Common myeloid progenitor, CD34-positive (primary cell): ENCODE data around the gene SLAIN2.

Source experiments
- CTCF ChIA-PET: fragments of 350-600 bp; sonication (Branson Sonifier 250); formaldehyde crosslinking; loops from one replicate; lab custom pipeline; 2021; ENCODE audit warnings: antibody characterized with exemption; lab: Charles Lee
- POLR2A ChIA-PET: fragments of 350-600 bp; sonication (Branson Sonifier 250); formaldehyde crosslinking; loops from one replicate; lab custom pipeline; 2021; ENCODE audit warnings: antibody characterized with exemption; lab: Charles Lee
- DNase-seq, 3 donors: peaks; one replicate each; pipeline versions ENCODE4 v3.0.0 to v3.0.0-alpha.2; 2013
- H3K27ac ChIP-seq, 2 experiments: 1 replicate in 1 of 2; 2 replicates in 1 of 2; pipeline ENCODE4 v1.7.0; 2013; ENCODE audit warnings: inconsistent platforms in 2 of 2, low read length in 2 of 2, mild to moderate bottlenecking in 2 of 2, low read depth in 1 of 2, moderate library complexity in 1 of 2; ENCODE audit not compliant: severe bottlenecking in 2 of 2, insufficient read depth in 1 of 2, poor library complexity in 1 of 2
- H3K27me3 ChIP-seq, 5 experiments: replicated peaks in 2 of 5; 1 replicate in 3 of 5; 2 replicates in 2 of 5; pipeline versions ENCODE4 v1.6.1 to v1.7.0; 2013; ENCODE audit warnings: low read length in 4 of 5, mild to moderate bottlenecking in 2 of 5, moderate library complexity in 2 of 5, inconsistent platforms in 1 of 5; ENCODE audit not compliant: insufficient read depth in 5 of 5, control insufficient read depth in 4 of 5
- H3K36me3 ChIP-seq, 4 experiments: 1 replicate in 2 of 4; 2 replicates in 2 of 4; pipeline versions ENCODE4 v1.6.1 to v1.7.0; 2013; ENCODE audit warnings: low read length in 3 of 4, control low read depth in 1 of 4, mild to moderate bottlenecking in 1 of 4; ENCODE audit not compliant: control insufficient read depth in 4 of 4, insufficient read depth in 4 of 4
- H3K4me1 ChIP-seq, 4 experiments: 1 replicate in 3 of 4; 2 replicates in 1 of 4; pipeline versions ENCODE4 v1.6.1 to v1.7.1; 2013; ENCODE audit warnings: low read length in 3 of 4, mild to moderate bottlenecking in 3 of 4, control low read depth in 1 of 4, inconsistent platforms in 1 of 4, moderate library complexity in 1 of 4; ENCODE audit not compliant: control insufficient read depth in 4 of 4, insufficient read depth in 4 of 4; ENCODE audit errors: control extremely low read depth in 1 of 4
- H3K4me3 ChIP-seq, 7 experiments: 1 replicate in 4 of 7; 2 replicates in 3 of 7; pipeline versions ENCODE4 v1.5.1 to v1.7.0; 2013; ENCODE audit warnings: mild to moderate bottlenecking in 7 of 7, low read length in 6 of 7, moderate library complexity in 6 of 7, inconsistent platforms in 2 of 7, low read depth in 2 of 7, control low read depth in 1 of 7; ENCODE audit not compliant: insufficient read depth in 4 of 7, control insufficient read depth in 1 of 7; ENCODE audit errors: extremely low read depth in 1 of 7
- H3K9me3 ChIP-seq, 5 experiments: 1 replicate in 4 of 5; 2 replicates in 1 of 5; pipeline versions ENCODE4 v1.6.1 to v1.7.1; 2013; ENCODE audit warnings: low read length in 4 of 5, mild to moderate bottlenecking in 2 of 5, inconsistent platforms in 1 of 5, low read depth in 1 of 5, moderate library complexity in 1 of 5; ENCODE audit not compliant: control insufficient read depth in 4 of 5, insufficient read depth in 2 of 5; ENCODE audit errors: control extremely low read depth in 1 of 5
- WGBS: methylation state at CpG from one replicate; pipeline ENCODE4 v1.1.5; 2013; ENCODE audit not compliant: insufficient coverage; 5-methylcytosine and 5-hydroxymethylcytosine counted together

The SLAIN2 gene

DNA sequence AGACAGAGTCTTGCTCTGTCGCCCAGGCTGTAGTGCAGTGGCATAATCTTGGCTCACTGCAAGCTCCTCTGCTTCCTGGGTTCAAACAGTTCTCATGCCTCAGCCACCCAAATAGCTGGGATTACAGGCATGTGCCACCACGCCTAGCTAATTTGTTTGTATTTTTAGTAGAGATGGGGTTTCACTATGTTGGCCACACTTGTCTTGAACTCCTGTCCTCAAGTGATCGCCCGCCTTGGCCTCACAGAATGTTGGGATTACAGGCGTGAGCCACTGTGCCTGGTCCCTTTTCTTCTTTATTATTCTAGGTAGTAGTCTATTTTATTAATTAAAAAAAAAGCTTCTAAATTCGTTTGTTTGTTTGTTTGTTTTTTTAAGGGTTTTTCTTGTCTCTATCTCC is 59.1 kb downstream of the SLAIN2 start:
- Histone ChIP-seq H3K4me3 (no peak overlapping the region), H3K27ac (no peak overlapping the region), H3K27me3 (no peaks in the 10 kb centered on the region), H3K4me1 (no peaks in the 10 kb centered on the region), H3K9me3 (peaks cover 0 to 7% (median 0%) of the 10 kb centered on the region in 5 experiments), H3K36me3 (peaks cover 8 to 29% (median 21%) of the 10 kb centered on the region in 4 experiments)
- POLR2A ChIA-PET: no interaction called here
- no peak for DNase-seq
- CTCF ChIA-PET: interaction anchor here (0.5 to 2.0 kb wide), 4 partner anchors 9 to 280 kb away, joined by 3 to 4 read pairs (median 3); partner anchors contain the start of gene SLAIN2
- WGBS: 100% methylated on average over 1 of the region's 6 CpGs

DNA sequence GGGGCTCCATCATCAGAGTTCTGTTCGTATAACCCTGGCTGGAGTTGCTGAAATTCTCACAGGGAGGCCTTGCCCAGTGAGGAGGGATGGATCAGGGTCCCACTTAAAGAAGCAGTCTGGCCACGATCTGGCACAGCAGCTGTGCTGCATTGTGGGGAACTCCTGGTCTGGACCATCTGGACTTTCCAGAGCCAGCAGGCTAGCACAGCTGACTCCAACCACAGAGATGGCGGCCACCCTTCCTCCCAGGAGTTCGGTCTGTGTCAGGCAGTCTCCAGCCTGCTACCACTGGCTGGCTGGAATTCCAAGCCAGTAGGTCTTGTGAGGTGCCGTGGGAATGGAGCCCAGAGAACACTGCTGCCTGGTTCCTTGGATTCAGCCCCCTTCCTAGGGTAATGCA is 62.0 kb downstream of the SLAIN2 start:
- Histone ChIP-seq H3K4me3 (no peak overlapping the region), H3K27ac (no peak overlapping the region), H3K9me3 (no peaks in the 10 kb centered on the region), H3K36me3 (peaks cover 0 to 14% (median 9%) of the 10 kb centered on the region in 4 experiments), H3K4me1 (no peaks in the 10 kb centered on the region), H3K27me3 (no peaks in the 10 kb centered on the region)
- ChIA-PET POLR2A (no interaction called here), CTCF (no interaction called here)
- no peak for DNase-seq
- WGBS: 100% methylated on average over 5 of the region's 5 CpGs

DNA sequence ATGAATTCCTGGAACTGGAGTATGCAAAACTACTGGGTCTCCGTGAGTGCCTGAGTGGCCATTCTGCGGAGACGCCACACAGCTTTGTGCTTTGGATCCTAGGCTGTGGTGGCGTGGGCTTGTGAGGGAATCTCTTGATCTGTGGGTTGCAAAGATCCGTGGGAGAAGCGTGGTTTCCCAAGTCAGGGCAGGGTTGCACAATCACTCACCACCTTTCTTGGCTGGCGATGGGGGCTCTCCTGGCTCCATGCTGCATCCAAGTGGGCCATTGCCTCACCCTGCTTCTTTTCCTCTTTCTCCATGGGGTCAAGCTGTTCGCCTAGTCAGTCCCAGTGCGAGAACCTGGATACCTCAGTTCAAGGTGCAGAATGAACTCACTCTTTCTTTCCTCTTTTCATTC is 62.5 kb downstream of the SLAIN2 start:
- CTCF ChIA-PET: interaction anchor here (1.4 kb wide), 1 partner anchor 26 kb away, joined by 3 read pairs; no protein-coding TSS in a partner anchor
- Histone ChIP-seq H3K4me1 (no peaks in the 10 kb centered on the region), H3K27ac (no peak overlapping the region)

DNA sequence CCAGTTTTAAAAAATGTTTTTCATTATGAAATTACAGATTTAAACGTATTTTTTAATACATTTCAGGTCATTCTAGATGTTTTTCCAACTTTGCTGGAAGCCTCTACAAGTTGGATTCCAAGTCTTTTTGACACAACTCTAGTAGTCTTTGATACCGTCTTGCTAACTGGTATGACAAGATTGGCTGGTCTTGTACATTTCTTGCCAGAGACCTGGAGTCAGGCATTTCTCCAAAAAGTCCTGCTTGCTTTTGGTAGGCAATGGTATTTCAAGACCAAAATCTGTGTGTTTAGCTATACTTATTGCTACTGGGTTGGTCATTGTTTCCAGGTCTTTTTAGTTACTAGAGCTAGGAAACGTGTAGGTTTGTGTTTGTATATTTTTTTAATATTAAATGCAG is 64.6 kb downstream of the SLAIN2 start:
- no peaks in the 10 kb centered on the region for H3K9me3 ChIP-seq

More for the DNA sequence above, 62.5 kb downstream of the SLAIN2 start:
- no peak overlapping the region for H3K4me3 ChIP-seq
- POLR2A ChIA-PET: no interaction called here
- peaks cover 0 to 14% (median 9%) of the 10 kb centered on the region in 4 experiments for H3K36me3 ChIP-seq
- no peaks in the 10 kb centered on the region for H3K27me3 ChIP-seq
- 91% methylated on average over 9 of the region's 9 CpGs for WGBS
- no peaks in the 10 kb centered on the region for H3K9me3 ChIP-seq
- no peak for DNase-seq

DNA sequence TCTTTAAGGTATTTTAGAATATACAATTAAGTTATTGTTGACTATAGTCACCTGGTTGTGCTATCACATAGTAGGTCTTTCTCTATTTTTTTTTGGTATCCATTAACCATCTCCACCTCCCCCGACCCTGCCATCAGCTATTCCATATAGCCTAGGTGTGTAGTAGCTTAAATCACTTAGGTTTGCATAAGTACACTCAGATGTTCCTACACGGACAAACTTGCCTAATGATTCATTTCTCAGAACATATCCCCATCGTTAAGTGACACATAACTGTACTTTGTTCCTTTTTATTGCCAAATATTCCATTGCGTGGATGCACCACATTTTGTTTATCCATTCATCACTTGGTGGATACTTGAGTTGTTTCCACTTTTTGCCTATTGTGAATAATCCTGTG is 67.9 kb downstream of the SLAIN2 start:
- CTCF ChIA-PET: interaction anchor here (0.7 to 1.5 kb wide), 3 partner anchors 9 to 91 kb away, joined by 3 to 4 read pairs (median 4); no protein-coding TSS in a partner anchor
- Histone ChIP-seq H3K27ac (no peak overlapping the region), H3K9me3 (no peaks in the 10 kb centered on the region), H3K4me3 (no peak overlapping the region), H3K4me1 (no peaks in the 10 kb centered on the region), H3K27me3 (no peaks in the 10 kb centered on the region), H3K36me3 (peaks cover 2 to 22% (median 9%) of the 10 kb centered on the region in 4 experiments)
- POLR2A ChIA-PET: no interaction called here
- DNase-seq: no peak
- 100% methylated on average over 3 of the region's 4 CpGs for WGBS

More for the DNA sequence above, 64.6 kb downstream of the SLAIN2 start:
- CTCF ChIA-PET: interaction anchor here (1.1 to 1.2 kb wide), 2 partner anchors 86 to 387 kb away, joined by 3 to 5 read pairs; no protein-coding TSS in a partner anchor
- no peaks in the 10 kb centered on the region for H3K27me3 ChIP-seq
- H3K4me3 ChIP-seq: no peak overlapping the region
- no peak for DNase-seq
- POLR2A ChIA-PET: no interaction called here
- H3K27ac ChIP-seq: no peak overlapping the region
- no peaks in the 10 kb centered on the region for H3K4me1 ChIP-seq
- WGBS: 100% methylated on average over 1 of the region's 3 CpGs
- H3K36me3 ChIP-seq: peaks cover 2 to 29% (median 15%) of the 10 kb centered on the region in 4 experiments

DNA sequence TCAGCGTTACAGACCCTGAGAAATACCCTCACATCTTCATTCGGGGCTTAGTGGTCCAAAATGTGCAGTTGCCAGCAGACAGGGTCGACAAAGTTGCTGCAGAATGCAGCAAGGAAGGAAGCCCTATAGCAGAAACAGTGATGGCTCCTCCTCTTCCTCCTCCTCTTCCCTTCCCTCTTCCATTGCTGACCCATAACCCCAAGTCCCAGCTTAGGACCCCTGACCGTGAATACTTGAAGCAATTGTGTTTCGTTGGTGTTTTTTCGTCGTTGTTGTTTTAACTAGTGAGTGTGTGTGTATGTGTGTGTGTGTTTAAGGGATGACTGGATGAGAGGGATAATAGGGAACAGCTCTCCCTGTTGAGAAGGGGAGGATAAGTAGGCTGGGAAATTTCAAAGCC is 69.5 kb downstream of the SLAIN2 start:
- Histone ChIP-seq H3K36me3 (peaks cover 0 to 22% (median 9%) of the 10 kb centered on the region in 4 experiments), H3K9me3 (no peaks in the 10 kb centered on the region), H3K4me1 (no peaks in the 10 kb centered on the region), H3K27ac (no peak overlapping the region), H3K27me3 (no peaks in the 10 kb centered on the region), H3K4me3 (no peak overlapping the region)
- POLR2A ChIA-PET: no interaction called here
- CTCF ChIA-PET: interaction anchor here (1.1 to 1.6 kb wide), 2 partner anchors 10 to 17 kb away, joined by 3 to 4 read pairs; no protein-coding TSS in a partner anchor
- WGBS: 93% methylated on average over 7 of the region's 7 CpGs
- no peak for DNase-seq

DNA sequence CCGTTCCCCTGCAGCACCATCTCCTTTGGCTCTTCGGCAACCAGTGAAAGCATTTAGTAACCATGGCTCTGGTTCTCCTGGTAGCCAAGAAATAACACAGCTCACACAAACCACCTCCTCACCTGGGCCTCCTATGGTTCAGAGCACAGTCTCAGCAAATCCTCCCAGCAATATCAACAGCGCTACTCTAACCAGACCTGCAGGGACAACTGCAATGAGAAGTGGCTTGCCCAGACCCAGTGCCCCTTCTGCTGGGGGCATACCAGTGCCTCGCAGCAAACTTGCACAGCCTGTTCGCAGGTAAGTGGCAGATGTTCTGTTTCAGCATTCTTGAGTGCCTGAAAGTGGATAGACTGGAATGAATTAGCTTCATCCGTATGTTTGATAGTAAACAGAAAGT is 78.8 kb downstream of the SLAIN2 start:
- no peaks in the 10 kb centered on the region for H3K27me3 ChIP-seq
- no peak for DNase-seq
- ChIA-PET POLR2A (no interaction called here), CTCF (interaction anchor here (1.9 kb wide), 1 partner anchor 10 kb away, joined by 4 read pairs; no protein-coding TSS in a partner anchor)
- H3K4me1 ChIP-seq: no peaks in the 10 kb centered on the region
- H3K27ac ChIP-seq: no peak overlapping the region
- peaks cover 5 to 28% (median 20%) of the 10 kb centered on the region in 4 experiments for H3K36me3 ChIP-seq
- no peaks in the 10 kb centered on the region for H3K9me3 ChIP-seq
- 100% methylated on average over 5 of the region's 6 CpGs for WGBS
- H3K4me3 ChIP-seq: no peak overlapping the region
